GM19043 (cell line): ENCODE data around the gene PREX1.

ENCODE experiments used
- ATAC-seq: cut with Tn5 transposase; IDR thresholded peaks from one replicate; pipeline ENCODE4 v1.9.1; 2021; ENCODE audit warnings: low read depth; ENCODE audit not compliant: unreplicated experiment

The PREX1 gene

GRCh38 chr20:48669946-48670605 is 157.7 kb downstream of the PREX1 start:
- no peak for ATAC-seq

- ATAC-seq, result no peak
Measured at GRCh38 chr20:48668451-48668946, 159.3 kb downstream of the PREX1 start.

- no peak for ATAC-seq
Measured at GRCh38 chr20:48667889-48668413, 159.8 kb downstream of the PREX1 start.

GRCh38 chr20:48667481-48667880 is 160.3 kb downstream of the PREX1 start:
- no peak for ATAC-seq

GRCh38 chr20:48665785-48666184 is 162.0 kb downstream of the PREX1 start:
- no peak for ATAC-seq

- ATAC-seq, result no peak
Measured at GRCh38 chr20:48662711-48663110, 165.1 kb downstream of the PREX1 start.

- no peak for ATAC-seq
Measured at GRCh38 chr20:48661575-48662455, 166.0 kb downstream of the PREX1 start.

- no peak for ATAC-seq
Measured at GRCh38 chr20:48660788-48661187, 167.0 kb downstream of the PREX1 start.

- ATAC-seq, result no peak
Measured at GRCh38 chr20:48659858-48660257, 167.9 kb downstream of the PREX1 start.

- ATAC-seq, result no peak
Measured at GRCh38 chr20:48658505-48658904, 169.3 kb downstream of the PREX1 start.

- no peak for ATAC-seq
Measured at GRCh38 chr20:48658198-48658476, 169.7 kb downstream of the PREX1 start.

- no peak for ATAC-seq
Measured at GRCh38 chr20:48657426-48658197, 170.2 kb downstream of the PREX1 start.

GRCh38 chr20:48656661-48657211 is 171.1 kb downstream of the PREX1 start:
- no peak for ATAC-seq

- no peak for ATAC-seq
Measured at GRCh38 chr20:48656137-48656536, 171.7 kb downstream of the PREX1 start.

- ATAC-seq, result no peak
Measured at GRCh38 chr20:48653706-48654051, 174.1 kb downstream of the PREX1 start.

GRCh38 chr20:48652961-48653705 is 174.7 kb downstream of the PREX1 start:
- no peak for ATAC-seq

- no peak for ATAC-seq
Measured at GRCh38 chr20:48651960-48652359, 175.8 kb downstream of the PREX1 start.

GRCh38 chr20:48651271-48651670 is 176.5 kb downstream of the PREX1 start:
- ATAC-seq, result no peak

GRCh38 chr20:48649868-48650267 is 177.9 kb downstream of the PREX1 start:
- ATAC-seq, result no peak

- no peak for ATAC-seq
Measured at GRCh38 chr20:48649104-48649626, 178.6 kb downstream of the PREX1 start.
